H1 (cell line): ENCODE data around the gene NCAPG. TPM values are rescaled to one million over a fixed set of nuclear protein-coding genes. Genes with fewer than 3 reads are reported as not detected.

Source experiments
- BRCA1 ChIP-seq: IDR thresholded peaks from 2 replicates; pipeline ENCODE4 v1.6.1; 2012; ENCODE audit warnings: low read depth, low read length, improper control_type of control experiment
- CEBPB ChIP-seq: IDR thresholded peaks from 2 replicates; pipeline ENCODE4 v1.6.1; 2012; ENCODE audit warnings: low read depth, low read length
- NRF1 ChIP-seq: IDR thresholded peaks from 2 replicates; pipeline ENCODE4 v1.6.1; 2011; ENCODE audit warnings: mild to moderate bottlenecking, low read depth, low read length, improper control_type of control experiment
- polyA plus RNA-seq, 7 experiments: library from polyadenylated mRNA; depleted of rRNA in 3 of 7; stranded (reverse) in 5 of 7; unstranded in 2 of 7; fragments of >200 nt in 5 of 7; fragments of 200-250 nt in 2 of 7; gene quantifications; 1 replicate in 5 of 7; 2 replicates in 1 of 7; 4 replicates in 1 of 7; pipeline versions ENCODE4 v1.2.1 to v1.2.3, GENCODE V29; 2011 to 2013; ENCODE audit warnings: missing spikeins in 2 of 7, mixed read lengths in 2 of 7
- total RNA-seq: library from RNA; stranded (reverse); fragmentation: NEBNext Ultra II Directional; extraction: Animal tissue kit (Norgen Biotek cat#: 25700); gene quantifications from 2 replicates; pipeline ENCODE4 v1.2.1, GENCODE V29; 2021

The NCAPG gene
- total and polyA plus RNA-seq, 2 of the 8 experiments (the other 6 are each of a cell fraction or from before 2014, with no cell fraction given) = 12.9 to 52.3 TPM

DNA sequence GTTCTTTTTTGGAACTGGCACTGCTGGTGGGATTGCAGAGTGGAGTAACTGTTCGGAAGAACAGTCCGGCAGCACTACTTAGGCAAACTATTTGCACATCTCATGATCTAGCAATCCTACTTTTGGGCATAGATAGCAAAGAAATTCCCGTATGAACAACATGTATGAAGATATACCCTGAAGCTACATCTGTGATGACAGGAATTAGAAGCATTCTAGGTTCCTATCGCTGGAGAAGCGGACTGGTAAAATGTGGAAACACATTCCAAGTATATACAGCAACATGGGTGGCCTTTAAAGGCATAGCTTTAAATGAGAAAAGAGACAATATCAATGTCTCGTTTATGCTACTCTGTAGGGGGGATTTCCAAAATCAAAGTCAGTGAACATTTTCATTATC, 3.3 kb upstream of the NCAPG start (continued):
- no peak for TF ChIP-seq CEBPB
- TF ChIP-seq BRCA1 = no peak
- TF ChIP-seq NRF1 = no peak
